Measurements from ENCODE around the gene NPAS3.

DNA sequence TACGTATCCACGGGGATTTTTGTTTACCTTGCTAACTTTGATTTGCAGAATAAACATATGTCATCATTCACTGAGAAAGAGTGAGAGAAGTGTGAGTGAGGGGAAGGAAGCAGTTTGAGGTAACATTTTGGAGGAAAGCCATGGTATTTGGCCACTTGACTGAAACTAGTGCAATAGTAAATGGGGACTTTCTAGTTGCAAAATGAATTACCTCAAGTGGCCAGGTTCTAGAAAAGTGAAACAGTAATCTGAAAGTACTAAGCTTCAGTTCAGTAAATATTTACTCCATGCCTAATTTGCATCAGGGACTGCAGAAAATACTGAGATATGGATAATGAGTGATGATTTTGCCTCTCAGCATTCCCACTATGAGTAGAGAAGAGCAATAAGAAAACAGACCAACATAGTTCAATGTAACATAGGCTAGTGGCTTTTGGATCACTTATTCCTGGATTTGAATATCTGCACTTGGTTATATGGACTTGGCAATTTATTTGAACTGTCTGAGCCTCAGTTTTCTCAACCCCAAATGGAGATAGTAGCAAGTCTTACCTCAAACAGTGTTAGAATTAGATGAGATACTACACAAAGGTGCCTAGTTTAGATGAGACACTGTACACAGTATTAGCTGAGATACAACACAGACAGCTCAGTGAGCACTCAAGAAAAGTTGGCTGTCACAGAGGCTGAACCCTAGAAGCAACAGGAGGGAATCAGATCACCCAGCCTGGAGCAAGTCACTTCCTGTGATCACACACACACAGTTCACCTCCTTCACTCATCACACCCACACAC lies 439.1 kb downstream of the NPAS3 start:
- TF ChIP-seq EZH2 (IDR thresholded peaks at IDR 0.05; ENCODE audit: borderline replicate concordance, low read depth, low read length, severe bottlenecking) = no peak
- TF ChIP-seq, protein P1, sequence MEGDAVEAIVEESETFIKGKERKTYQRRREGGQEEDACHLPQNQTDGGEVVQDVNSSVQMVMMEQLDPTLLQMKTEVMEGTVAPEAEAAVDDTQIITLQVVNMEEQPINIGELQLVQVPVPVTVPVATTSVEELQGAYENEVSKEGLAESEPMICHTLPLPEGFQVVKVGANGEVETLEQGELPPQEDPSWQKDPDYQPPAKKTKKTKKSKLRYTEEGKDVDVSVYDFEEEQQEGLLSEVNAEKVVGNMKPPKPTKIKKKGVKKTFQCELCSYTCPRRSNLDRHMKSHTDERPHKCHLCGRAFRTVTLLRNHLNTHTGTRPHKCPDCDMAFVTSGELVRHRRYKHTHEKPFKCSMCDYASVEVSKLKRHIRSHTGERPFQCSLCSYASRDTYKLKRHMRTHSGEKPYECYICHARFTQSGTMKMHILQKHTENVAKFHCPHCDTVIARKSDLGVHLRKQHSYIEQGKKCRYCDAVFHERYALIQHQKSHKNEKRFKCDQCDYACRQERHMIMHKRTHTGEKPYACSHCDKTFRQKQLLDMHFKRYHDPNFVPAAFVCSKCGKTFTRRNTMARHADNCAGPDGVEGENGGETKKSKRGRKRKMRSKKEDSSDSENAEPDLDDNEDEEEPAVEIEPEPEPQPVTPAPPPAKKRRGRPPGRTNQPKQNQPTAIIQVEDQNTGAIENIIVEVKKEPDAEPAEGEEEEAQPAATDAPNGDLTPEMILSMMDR (IDR thresholded peaks at IDR 0.05; ENCODE audit: borderline replicate concordance, extremely low read depth, low read length, poor library complexity, severe bottlenecking) = no peak

All from DND-41 (cell line).